Mesenchymal stem cell (in vitro differentiated cells and primary cell): ENCODE data around the gene IL36RN.
"Not testable (repeated sequence)": the region's sequence is repeated elsewhere in the genome, so short reads cannot be mapped to it uniquely, and the experiment has no call there.

Source experiments
- DNase-seq: peaks from one replicate; pipeline ENCODE4 v3.0.0-alpha.2; 2013
- H2AFZ ChIP-seq: one replicate; pipeline ENCODE4 v1.6.1; 2013; ENCODE audit warnings: low read depth, mild to moderate bottlenecking, control low read depth, inconsistent platforms, low read length, moderate library complexity
- H2AK5ac ChIP-seq: 2 replicates; pipeline ENCODE4 v1.6.1; 2013; ENCODE audit warnings: low read length, moderate library complexity, mild to moderate bottlenecking, inconsistent platforms; ENCODE audit not compliant: severe bottlenecking
- H2BK120ac ChIP-seq: one replicate; pipeline ENCODE4 v1.6.1; 2013; ENCODE audit warnings: low read depth, mild to moderate bottlenecking, inconsistent platforms, low read length, moderate library complexity
- H2BK12ac ChIP-seq, 2 experiments: one replicate each; pipeline ENCODE4 v1.6.1; 2013; ENCODE audit warnings: inconsistent platforms in 2 of 2, low read length in 2 of 2, mild to moderate bottlenecking in 2 of 2, moderate library complexity in 2 of 2, control low read depth in 1 of 2
- H2BK15ac ChIP-seq: one replicate; pipeline ENCODE4 v1.6.1; 2013; ENCODE audit warnings: mild to moderate bottlenecking, low read depth, inconsistent platforms; ENCODE audit not compliant: poor library complexity, severe bottlenecking
- H2BK5ac ChIP-seq: 2 replicates; pipeline ENCODE4 v1.6.1; 2013; ENCODE audit warnings: low read depth, mild to moderate bottlenecking, low read length, control low read depth, inconsistent platforms; ENCODE audit not compliant: poor library complexity, severe bottlenecking
- H3K14ac ChIP-seq, 2 experiments: one replicate each; pipeline ENCODE4 v1.6.1; 2013; ENCODE audit warnings: inconsistent platforms in 2 of 2, low read length in 2 of 2, control low read depth in 1 of 2, mild to moderate bottlenecking in 1 of 2, moderate library complexity in 1 of 2
- H3K18ac ChIP-seq, 2 experiments: one replicate each; pipeline ENCODE4 v1.6.1; 2013; ENCODE audit warnings: inconsistent platforms in 2 of 2, low read length in 2 of 2, control low read depth in 1 of 2, low read depth in 1 of 2, mild to moderate bottlenecking in 1 of 2
- H3K23ac ChIP-seq, 2 experiments: one replicate each; pipeline ENCODE4 v1.6.1; 2013; ENCODE audit warnings: inconsistent platforms in 2 of 2, low read length in 2 of 2, mild to moderate bottlenecking in 2 of 2, moderate library complexity in 2 of 2, control low read depth in 1 of 2
- H3K27ac ChIP-seq: 2 replicates; pipeline ENCODE4 v1.5.1; 2013; ENCODE audit warnings: mild to moderate bottlenecking, moderate library complexity, low read length, control low read depth, inconsistent platforms; ENCODE audit not compliant: poor library complexity, severe bottlenecking
- H3K27me3 ChIP-seq, 2 experiments: 2 replicates each; pipeline versions ENCODE4 v1.6.1 to v1.7.0; 2013; ENCODE audit warnings: low read length in 2 of 2, mild to moderate bottlenecking in 2 of 2, moderate library complexity in 2 of 2, control low read depth in 1 of 2, inconsistent platforms in 1 of 2; ENCODE audit not compliant: control insufficient read depth in 1 of 2, insufficient read depth in 1 of 2
- H3K36me3 ChIP-seq, 2 experiments: 2 replicates each; pipeline versions ENCODE4 v1.6.1 to v1.7.0; 2013; ENCODE audit warnings: low read length in 2 of 2, control low read depth in 1 of 2, inconsistent platforms in 1 of 2, low read depth in 1 of 2, mild to moderate bottlenecking in 1 of 2; ENCODE audit not compliant: insufficient read depth in 2 of 2, control insufficient read depth in 1 of 2
- H3K4ac ChIP-seq, 2 experiments: one replicate each; pipeline ENCODE4 v1.6.1; 2013; ENCODE audit warnings: inconsistent platforms in 2 of 2, low read length in 2 of 2, mild to moderate bottlenecking in 2 of 2, moderate library complexity in 2 of 2, control low read depth in 1 of 2, low read depth in 1 of 2
- H3K4me1 ChIP-seq: 2 replicates; pipeline ENCODE4 v1.6.1; 2013; ENCODE audit warnings: low read depth, low read length, control low read depth; ENCODE audit not compliant: control insufficient read depth, insufficient read depth
- H3K4me2 ChIP-seq: 2 replicates; pipeline ENCODE4 v1.6.1; 2013; ENCODE audit warnings: low read length, mild to moderate bottlenecking, inconsistent platforms; ENCODE audit not compliant: poor library complexity, severe bottlenecking
- H3K4me3 ChIP-seq, 2 experiments: 2 replicates each; pipeline versions ENCODE4 v1.5.1 to v1.7.0; 2013; ENCODE audit warnings: low read length in 2 of 2, mild to moderate bottlenecking in 2 of 2, control low read depth in 1 of 2, low read depth in 1 of 2; ENCODE audit not compliant: insufficient read depth in 1 of 2
- H3K79me1 ChIP-seq: replicated peaks from 2 replicates; pipeline ENCODE4 v1.6.1; 2013; ENCODE audit warnings: mild to moderate bottlenecking, control low read depth, low read length, inconsistent platforms; ENCODE audit not compliant: poor library complexity, severe bottlenecking
- H3K9ac ChIP-seq: 2 replicates; pipeline ENCODE4 v1.7.0; 2013; ENCODE audit warnings: mild to moderate bottlenecking, low read length, moderate library complexity
- H3K9me3 ChIP-seq: 2 replicates; pipeline ENCODE4 v1.7.0; 2013; ENCODE audit warnings: mild to moderate bottlenecking, low read length; ENCODE audit not compliant: control insufficient read depth
- H4K8ac ChIP-seq: one replicate; pipeline ENCODE4 v1.6.1; 2013; ENCODE audit warnings: inconsistent platforms, mild to moderate bottlenecking, low read length, moderate library complexity
- H4K91ac ChIP-seq: one replicate; pipeline ENCODE4 v1.6.1; 2013; ENCODE audit warnings: mild to moderate bottlenecking, low read length, inconsistent platforms
- WGBS: methylation state at CpG from one replicate; pipeline ENCODE4 v1.1.7; 2013; ENCODE audit warnings: mixed read lengths; 5-methylcytosine and 5-hydroxymethylcytosine counted together

Gene IL36RN

DNA sequence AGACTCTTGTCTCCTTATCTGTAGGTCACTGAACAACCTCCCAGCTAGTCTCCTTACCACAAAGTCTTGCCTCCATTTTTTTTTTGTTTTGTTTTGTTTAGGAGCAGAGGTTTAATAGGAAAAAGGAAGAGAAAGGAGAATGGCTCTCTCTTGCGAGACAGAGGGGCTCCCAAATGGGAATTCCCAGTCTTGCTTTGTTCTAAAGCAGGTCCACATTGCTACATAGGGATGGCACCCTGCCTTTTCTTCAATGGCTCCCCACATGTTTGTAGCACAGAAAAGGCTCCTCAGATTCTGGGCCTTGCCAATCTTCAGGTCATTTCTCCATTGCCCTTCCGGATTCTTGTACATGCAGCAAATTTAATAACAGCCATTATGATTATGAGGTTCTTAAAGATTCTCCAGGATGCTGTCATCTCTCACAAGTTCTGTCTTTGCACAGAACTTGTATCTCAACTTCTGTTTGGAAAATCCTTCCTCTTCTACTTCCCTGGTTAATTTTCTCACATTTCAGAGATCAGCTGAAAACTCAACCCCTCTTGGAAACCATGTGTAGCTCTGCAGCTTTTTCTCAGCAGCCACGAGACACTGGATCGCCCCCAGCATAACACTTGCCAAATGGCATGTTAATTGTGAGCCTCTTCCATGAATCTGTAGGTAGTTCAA is 32.4 kb downstream of the IL36RN start:
- no peaks in the 10 kb centered on the region for H3K36me3 ChIP-seq
- H3K9ac ChIP-seq = no peak overlapping the region
- H3K14ac ChIP-seq = no peak overlapping the region
- no peak overlapping the region for H4K8ac ChIP-seq
- no peak overlapping the region for H2BK15ac ChIP-seq
- no peak overlapping the region for H2BK12ac ChIP-seq
- H3K79me1 ChIP-seq = no peaks in the 10 kb centered on the region
- H3K4me3 ChIP-seq = no peak overlapping the region
- H3K4me1 ChIP-seq = no peaks in the 10 kb centered on the region
- WGBS = 62% methylated on average over 4 of the region's 4 CpGs
- H2BK120ac ChIP-seq = no peak overlapping the region
- H2AFZ ChIP-seq = no peak overlapping the region
- H2BK5ac ChIP-seq = no peak overlapping the region
- no peak overlapping the region for H3K4me2 ChIP-seq
- DNase-seq = no peak
- no peak overlapping the region for H3K23ac ChIP-seq
- no peak overlapping the region for H3K18ac ChIP-seq
- no peak overlapping the region for H3K4ac ChIP-seq
- peaks cover 29 to 48% of the 10 kb centered on the region in 2 experiments for H3K27me3 ChIP-seq
- no peak overlapping the region for H4K91ac ChIP-seq
- no peak overlapping the region for H2AK5ac ChIP-seq
- H3K9me3 ChIP-seq = peaks cover 5% of the 10 kb centered on the region
- no peak overlapping the region for H3K27ac ChIP-seq

DNA sequence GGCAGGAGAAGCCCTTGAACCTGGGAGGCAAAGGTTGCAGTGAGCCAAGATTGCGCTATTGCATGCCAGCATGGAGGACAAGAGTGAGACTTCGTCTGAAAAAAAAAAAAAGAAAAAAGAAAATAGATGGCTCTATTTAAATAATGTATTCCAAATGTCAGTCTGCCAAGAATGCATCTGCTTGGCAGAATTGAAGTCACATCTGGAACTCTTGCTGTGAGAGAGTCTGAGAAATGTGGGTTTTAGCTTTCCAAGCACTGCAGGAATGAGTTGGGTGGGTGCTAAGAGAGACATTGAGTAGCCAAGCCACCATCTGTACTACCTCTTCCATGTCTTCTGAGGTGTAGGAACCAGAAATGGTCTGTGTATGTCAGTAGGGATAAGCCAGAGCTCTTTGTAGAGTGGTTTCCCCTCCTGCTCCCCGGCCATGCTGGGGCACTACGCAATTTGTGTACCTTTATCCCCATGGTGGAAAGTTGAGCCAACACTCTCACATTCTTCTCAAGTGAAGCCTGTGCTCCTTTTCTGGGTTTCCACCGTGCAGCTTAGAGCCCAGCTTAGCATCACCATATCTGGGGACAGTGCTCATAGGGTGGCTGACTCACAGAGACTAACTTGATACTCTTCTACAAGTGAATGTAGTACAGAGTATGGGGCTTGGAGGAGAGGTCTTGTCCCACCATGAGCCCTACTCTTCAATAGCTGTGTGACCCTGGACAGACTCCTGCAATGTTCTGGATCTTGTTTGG is 34.0 kb downstream of the IL36RN start:
- 79% methylated on average over 4 of the region's 5 CpGs for WGBS

DNA sequence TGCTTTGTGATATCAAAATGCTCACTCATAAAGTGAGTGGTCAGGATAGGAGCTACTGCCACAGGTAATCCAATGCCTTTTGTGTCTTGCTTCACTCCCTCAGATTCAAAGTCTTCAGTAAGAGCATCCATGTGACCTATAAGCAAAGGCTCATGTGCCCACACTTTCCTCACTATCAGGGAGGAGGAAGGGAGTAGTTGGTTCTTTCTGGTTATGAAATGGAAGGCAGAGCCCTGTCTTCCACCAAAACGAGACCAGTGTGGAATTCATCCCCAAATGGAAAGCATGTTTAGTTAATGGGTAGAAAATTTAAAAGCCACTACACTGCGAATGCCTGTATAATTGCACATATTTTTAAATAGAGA is 34.6 kb downstream of the IL36RN start:
- H2BK15ac ChIP-seq = no peak overlapping the region
- no peak overlapping the region for H4K8ac ChIP-seq
- H3K18ac ChIP-seq = no peak overlapping the region
- no peaks in the 10 kb centered on the region for H3K79me1 ChIP-seq
- H2BK120ac ChIP-seq = no peak overlapping the region
- H2AFZ ChIP-seq = no peak overlapping the region
- DNase-seq = no peak
- H3K27ac ChIP-seq = no peak overlapping the region
- peaks cover 29 to 45% of the 10 kb centered on the region in 2 experiments for H3K27me3 ChIP-seq
- no peak overlapping the region for H4K91ac ChIP-seq
- H2AK5ac ChIP-seq = no peak overlapping the region
- peaks cover 13% of the 10 kb centered on the region for H3K9me3 ChIP-seq
- no peak overlapping the region for H3K23ac ChIP-seq
- H3K4ac ChIP-seq = no peak overlapping the region
- no peak overlapping the region for H3K9ac ChIP-seq
- H2BK5ac ChIP-seq = no peak overlapping the region
- WGBS = 20% methylated on average over 1 of the region's 2 CpGs
- no peak overlapping the region for H3K4me3 ChIP-seq
- no peak overlapping the region for H2BK12ac ChIP-seq
- no peak overlapping the region for H3K4me2 ChIP-seq
- H3K4me1 ChIP-seq = no peaks in the 10 kb centered on the region
- no peak overlapping the region for H3K14ac ChIP-seq
- H3K36me3 ChIP-seq = no peaks in the 10 kb centered on the region

More for the DNA sequence above, 34.0 kb downstream of the IL36RN start:
- Histone ChIP-seq H3K18ac (no peak overlapping the region), H3K14ac (peak overlapping the region in 1 of 2 experiments; percentile 18), H2BK15ac (no peak overlapping the region), H2AK5ac (no peak overlapping the region), H3K4me2 (no peak overlapping the region), H2BK120ac (no peak overlapping the region), H4K8ac (no peak overlapping the region), H3K4me1 (no peaks in the 10 kb centered on the region), H2AFZ (no peak overlapping the region), H2BK5ac (no peak overlapping the region), H3K4me3 (no peak overlapping the region), H3K23ac (no peak overlapping the region), H3K27ac (no peak overlapping the region), H3K4ac (no peak overlapping the region), H3K27me3 (peaks cover 29 to 48% of the 10 kb centered on the region in 2 experiments), H3K9ac (no peak overlapping the region), H2BK12ac (no peak overlapping the region), H3K36me3 (no peaks in the 10 kb centered on the region), H3K79me1 (no peaks in the 10 kb centered on the region), H3K9me3 (peaks cover 13% of the 10 kb centered on the region), H4K91ac (no peak overlapping the region)
- DNase-seq = no peak

DNA sequence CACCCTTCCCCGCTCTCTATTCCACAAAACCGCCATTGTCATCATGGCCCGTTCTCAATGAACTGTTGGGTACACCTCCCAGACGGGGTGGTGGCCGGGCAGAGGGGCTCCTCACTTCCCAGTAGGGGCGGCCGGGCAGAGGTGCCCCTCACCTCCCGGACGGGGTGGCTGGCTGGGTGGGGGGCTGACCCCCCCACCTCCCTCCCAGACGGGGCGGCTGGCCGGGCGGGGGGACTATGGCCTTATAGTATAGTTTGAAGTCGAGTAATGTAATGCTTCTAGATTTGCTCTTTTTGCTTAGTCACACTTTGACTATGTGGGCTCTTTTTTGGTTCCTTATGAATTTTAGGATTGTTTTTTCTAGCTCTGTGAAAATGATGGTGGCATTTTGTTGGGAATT is 37.3 kb downstream of the IL36RN start:
- not testable (repeated sequence) for H3K79me1 ChIP-seq, H3K4me2 ChIP-seq, H2BK15ac ChIP-seq, H3K23ac ChIP-seq, H2BK120ac ChIP-seq, H3K27ac ChIP-seq, H3K9ac ChIP-seq, H2AFZ ChIP-seq, H2BK5ac ChIP-seq, H3K18ac ChIP-seq, H2BK12ac ChIP-seq, DNase-seq, H3K4me1 ChIP-seq, H3K36me3 ChIP-seq, H3K4ac ChIP-seq, H3K4me3 ChIP-seq, H2AK5ac ChIP-seq, H4K91ac ChIP-seq, H3K14ac ChIP-seq, H4K8ac ChIP-seq
- peaks cover 10 to 25% of the 10 kb centered on the region in 2 experiments for H3K27me3 ChIP-seq
- 82% methylated on average over 8 of the region's 14 CpGs for WGBS
- peaks cover 13% of the 10 kb centered on the region for H3K9me3 ChIP-seq
